Measurements from ENCODE around the gene MYCBPAP.

GRCh38 chr17:50551884-50552283 lies 43.6 kb downstream of the MYCBPAP start:
- no peak for TF ChIP-seq EZH2 (IDR thresholded peaks at IDR 0.05; ENCODE audit: low read length, unreplicated experiment)
- TF ChIP-seq CTCF (conservative IDR thresholded peaks at IDR 0.05; ENCODE audit: low read depth, low read length) = no peak
- TF ChIP-seq EZH2phosphoT487 (IDR thresholded peaks at IDR 0.05; ENCODE audit: borderline replicate concordance, low read length) = no peak

Data from PC-3 (cell line).